ENCODE results near the gene CCNYL1. TPM values are rescaled to one million over a fixed set of nuclear protein-coding genes. Genes with fewer than 3 reads are reported as not detected.

The CCNYL1 gene
- total RNA-seq, 1 donor from 2014 or later: 25.6 TPM

DNA sequence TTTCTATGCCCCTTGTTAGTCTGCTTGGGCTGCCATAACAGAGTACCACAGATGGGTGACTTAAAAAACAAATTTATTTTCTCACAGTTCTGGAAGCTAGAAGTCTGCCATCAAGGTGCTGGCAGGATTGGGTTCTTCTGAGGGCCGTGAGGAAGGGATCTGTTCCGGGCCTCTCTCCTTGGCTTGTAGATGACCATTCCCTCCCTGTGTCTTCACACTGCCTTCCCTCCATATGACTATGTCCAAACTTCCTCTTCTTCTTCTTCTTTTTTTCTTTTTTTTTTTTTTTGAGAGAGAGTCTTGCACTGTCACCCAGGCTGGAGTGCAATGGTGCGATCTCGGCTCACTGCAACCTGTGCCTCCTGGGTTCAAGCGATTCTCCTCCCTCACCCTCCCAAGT lies 13.1 kb upstream of the CCNYL1 start:
- ATAC-seq (peak; percentile 53 to 64), DNase-seq (no peak)
- no peaks in the 10 kb centered on the region for H3K36me3 ChIP-seq
- no peak overlapping the region for H3K27ac ChIP-seq
- no peaks in the 10 kb centered on the region for H3K9me3 ChIP-seq
- no peaks in the 10 kb centered on the region for H3K27me3 ChIP-seq (ENCODE audit: low read depth)
- H3K4me3 ChIP-seq: no peak overlapping the region
- no peaks in the 10 kb centered on the region for H3K4me1 ChIP-seq
- TF ChIP-seq, protein P1, sequence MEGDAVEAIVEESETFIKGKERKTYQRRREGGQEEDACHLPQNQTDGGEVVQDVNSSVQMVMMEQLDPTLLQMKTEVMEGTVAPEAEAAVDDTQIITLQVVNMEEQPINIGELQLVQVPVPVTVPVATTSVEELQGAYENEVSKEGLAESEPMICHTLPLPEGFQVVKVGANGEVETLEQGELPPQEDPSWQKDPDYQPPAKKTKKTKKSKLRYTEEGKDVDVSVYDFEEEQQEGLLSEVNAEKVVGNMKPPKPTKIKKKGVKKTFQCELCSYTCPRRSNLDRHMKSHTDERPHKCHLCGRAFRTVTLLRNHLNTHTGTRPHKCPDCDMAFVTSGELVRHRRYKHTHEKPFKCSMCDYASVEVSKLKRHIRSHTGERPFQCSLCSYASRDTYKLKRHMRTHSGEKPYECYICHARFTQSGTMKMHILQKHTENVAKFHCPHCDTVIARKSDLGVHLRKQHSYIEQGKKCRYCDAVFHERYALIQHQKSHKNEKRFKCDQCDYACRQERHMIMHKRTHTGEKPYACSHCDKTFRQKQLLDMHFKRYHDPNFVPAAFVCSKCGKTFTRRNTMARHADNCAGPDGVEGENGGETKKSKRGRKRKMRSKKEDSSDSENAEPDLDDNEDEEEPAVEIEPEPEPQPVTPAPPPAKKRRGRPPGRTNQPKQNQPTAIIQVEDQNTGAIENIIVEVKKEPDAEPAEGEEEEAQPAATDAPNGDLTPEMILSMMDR (IDR thresholded peaks at IDR 0.05): no peak
- intact Hi-C loops (cut with DNase I): no loop called here

DNA sequence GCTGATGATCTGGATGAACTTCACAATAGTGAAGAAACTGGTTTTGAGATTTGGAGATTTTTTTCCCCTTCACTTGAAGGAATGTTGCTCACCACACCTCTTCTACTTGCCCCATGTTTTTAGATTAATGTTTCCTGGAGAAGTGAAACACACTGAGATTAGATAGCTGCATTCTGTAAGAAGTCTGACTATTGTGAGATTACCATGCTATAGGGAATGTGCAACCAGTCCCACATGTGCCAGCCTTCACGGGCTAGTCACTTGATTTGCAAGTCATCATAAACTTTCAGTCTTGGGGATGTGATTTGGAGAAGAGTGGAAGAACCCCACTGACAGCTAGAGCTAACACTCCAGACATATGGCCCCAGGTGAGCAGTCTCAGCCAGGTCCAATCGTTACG lies 7.4 kb upstream of the CCNYL1 start:
- TF ChIP-seq, protein P1 (IDR thresholded peaks at IDR 0.05): no peak
- ATAC-seq: no peak
- Histone ChIP-seq H3K4me3 (no peak overlapping the region), H3K4me1 (no peaks in the 10 kb centered on the region), H3K27me3 (ENCODE audit: low read depth) (no peaks in the 10 kb centered on the region), H3K27ac (no peak overlapping the region), H3K36me3 (no peaks in the 10 kb centered on the region), H3K9me3 (no peaks in the 10 kb centered on the region)
- intact Hi-C loops (cut with DNase I): no loop called here
- DNase-seq: no peak

DNA sequence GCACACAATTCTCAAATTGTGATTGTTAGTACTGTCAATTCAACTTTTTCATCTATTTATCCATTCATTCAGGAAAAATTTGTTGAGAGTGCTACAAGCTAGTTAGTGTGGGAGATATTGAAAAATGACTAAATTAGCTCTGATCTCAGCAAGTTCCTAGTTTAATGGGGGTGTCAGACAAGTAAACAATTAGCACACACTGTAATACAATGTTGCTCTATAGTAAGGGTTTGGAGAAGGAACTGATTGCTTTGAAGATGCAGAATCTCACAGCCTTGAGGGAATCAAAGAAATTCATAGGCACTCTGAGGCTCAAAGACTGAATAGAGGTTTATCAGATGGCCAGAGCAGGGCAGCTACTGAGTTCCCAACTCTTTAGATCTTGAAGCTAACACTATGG lies 6.8 kb upstream of the CCNYL1 start:
- Histone ChIP-seq H3K4me1 (no peaks in the 10 kb centered on the region), H3K36me3 (no peaks in the 10 kb centered on the region), H3K9me3 (no peaks in the 10 kb centered on the region), H3K27me3 (ENCODE audit: low read depth) (no peaks in the 10 kb centered on the region), H3K27ac (no peak overlapping the region), H3K4me3 (no peak overlapping the region)
- TF ChIP-seq, protein P1 (IDR thresholded peaks at IDR 0.05): no peak
- no peak for ATAC-seq
- DNase-seq: no peak
- intact Hi-C loops (cut with DNase I): no loop called here

DNA sequence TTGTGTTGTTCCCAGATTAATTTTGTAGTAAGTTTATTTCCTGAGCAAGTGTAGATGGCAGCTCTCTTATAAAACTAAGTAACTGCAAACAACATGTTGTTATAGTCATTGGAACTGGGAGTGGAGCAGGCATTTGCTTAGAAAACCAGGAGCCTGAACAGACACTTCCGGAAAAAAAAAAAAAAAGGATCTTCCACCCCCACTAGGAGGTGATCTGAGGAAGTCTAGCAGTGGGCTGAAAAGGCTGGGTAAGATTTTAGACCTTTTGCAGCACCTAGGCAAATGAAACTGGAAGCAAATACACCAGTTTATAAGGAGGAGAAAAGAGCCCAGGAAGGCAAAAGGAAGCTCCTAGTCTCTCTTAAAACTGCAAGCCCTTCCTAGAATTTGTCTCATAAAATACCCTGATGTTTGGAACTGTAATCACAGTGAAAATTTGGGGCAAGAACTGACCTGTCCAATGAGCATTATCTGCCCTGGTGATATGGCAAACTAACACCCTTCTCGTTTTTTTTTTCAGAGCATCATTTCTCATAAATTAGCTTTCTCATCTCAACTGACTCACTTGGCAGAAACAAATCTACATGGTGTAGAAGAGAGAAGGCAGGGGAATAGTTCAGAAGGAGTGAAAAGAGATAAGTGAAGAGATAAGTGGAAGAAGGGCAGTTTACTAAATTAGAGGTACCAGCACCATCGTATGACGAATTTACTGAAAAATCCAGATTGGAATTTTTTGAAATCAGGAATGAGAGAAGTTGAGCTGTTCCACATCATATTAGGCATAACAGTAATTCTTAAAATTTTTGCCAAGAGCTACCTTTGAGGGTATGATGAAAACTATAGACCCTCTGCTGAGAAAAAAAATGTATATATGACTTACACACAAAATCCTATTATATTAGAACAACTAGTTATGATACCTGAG lies 4.2 kb upstream of the CCNYL1 start:
- H3K9me3 ChIP-seq: no peaks in the 10 kb centered on the region
- H3K27me3 ChIP-seq (ENCODE audit: low read depth): no peaks in the 10 kb centered on the region
- no peak for DNase-seq
- TF ChIP-seq, protein P1 (IDR thresholded peaks at IDR 0.05): no peak
- H3K4me1 ChIP-seq: peaks cover 8% of the 10 kb centered on the region
- intact Hi-C loops (cut with DNase I): no loop called here
- no peaks in the 10 kb centered on the region for H3K36me3 ChIP-seq
- ATAC-seq: no peak
- H3K4me3 ChIP-seq: no peak overlapping the region
- no peak overlapping the region for H3K27ac ChIP-seq

DNA sequence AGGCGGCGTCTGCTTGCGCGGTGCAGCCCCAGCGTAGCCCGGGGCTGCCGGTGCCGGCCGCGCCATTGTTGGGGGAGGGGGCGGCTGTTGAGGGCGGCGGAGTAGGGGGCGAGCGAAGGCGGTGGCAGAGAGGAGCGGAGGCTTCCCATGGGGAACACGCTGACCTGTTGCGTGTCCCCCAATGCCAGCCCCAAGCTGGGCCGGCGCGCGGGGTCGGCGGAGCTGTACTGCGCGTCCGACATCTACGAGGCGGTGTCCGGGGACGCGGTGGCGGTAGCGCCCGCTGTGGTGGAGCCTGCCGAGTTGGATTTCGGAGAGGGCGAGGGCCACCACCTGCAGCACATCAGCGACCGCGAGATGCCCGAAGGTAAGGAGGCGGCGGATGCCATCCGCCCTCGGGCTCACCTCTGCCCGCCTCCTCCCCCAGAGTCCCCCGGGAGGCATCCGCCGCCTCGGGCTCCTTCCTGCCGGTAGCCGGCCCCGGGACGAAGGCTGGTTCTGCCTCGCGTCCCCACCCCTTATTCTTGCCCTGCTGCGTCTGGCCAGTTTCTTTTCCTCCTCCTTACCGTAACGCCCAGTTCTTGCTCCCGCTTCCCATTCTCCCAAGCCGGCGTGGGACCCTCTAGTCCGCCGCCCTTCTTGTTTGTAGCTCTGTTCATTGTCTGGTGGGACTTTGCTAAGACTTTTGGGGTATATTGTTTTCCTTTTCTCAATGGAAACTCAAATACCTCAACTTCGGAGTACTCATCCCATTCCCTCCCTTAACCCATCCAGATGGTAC lies 500 bp downstream of the CCNYL1 start:
- intact Hi-C loops (cut with DNase I): no loop called here
- peak; percentile 67 for DNase-seq

More for the DNA sequence above, 500 bp downstream of the CCNYL1 start:
- Histone ChIP-seq H3K4me1 (peaks cover 19% of the 10 kb centered on the region), H3K36me3 (peaks cover 5% of the 10 kb centered on the region), H3K4me3 (peak overlapping the region; percentile 87), H3K9me3 (no peaks in the 10 kb centered on the region), H3K27me3 (ENCODE audit: low read depth) (no peaks in the 10 kb centered on the region), H3K27ac (peak overlapping the region; percentile 88)
- peak; percentile 38 to 46 for ATAC-seq
- TF ChIP-seq, protein P1 (IDR thresholded peaks at IDR 0.05): no peak
